Measurements from ENCODE around the gene CFP.
A peak's percentile ranks its signal among the peaks of the same experiment; 100 is the strongest.
"Not testable (repeated sequence)": the region's sequence is repeated elsewhere in the genome, so short reads cannot be mapped to it uniquely, and the experiment has no call there.

CFP gene

GRCh38 chrX:47629419-47630200 lies at the start of gene CFP:
TSS of gene CFP (minus strand) at chrX:47629930. CDS start at chrX:47629844, 86 bp downstream.
- DNase-seq (ENCODE audit: extremely low read depth in 1 of 2, low read depth in 1 of 2), result no peak

DNA sequence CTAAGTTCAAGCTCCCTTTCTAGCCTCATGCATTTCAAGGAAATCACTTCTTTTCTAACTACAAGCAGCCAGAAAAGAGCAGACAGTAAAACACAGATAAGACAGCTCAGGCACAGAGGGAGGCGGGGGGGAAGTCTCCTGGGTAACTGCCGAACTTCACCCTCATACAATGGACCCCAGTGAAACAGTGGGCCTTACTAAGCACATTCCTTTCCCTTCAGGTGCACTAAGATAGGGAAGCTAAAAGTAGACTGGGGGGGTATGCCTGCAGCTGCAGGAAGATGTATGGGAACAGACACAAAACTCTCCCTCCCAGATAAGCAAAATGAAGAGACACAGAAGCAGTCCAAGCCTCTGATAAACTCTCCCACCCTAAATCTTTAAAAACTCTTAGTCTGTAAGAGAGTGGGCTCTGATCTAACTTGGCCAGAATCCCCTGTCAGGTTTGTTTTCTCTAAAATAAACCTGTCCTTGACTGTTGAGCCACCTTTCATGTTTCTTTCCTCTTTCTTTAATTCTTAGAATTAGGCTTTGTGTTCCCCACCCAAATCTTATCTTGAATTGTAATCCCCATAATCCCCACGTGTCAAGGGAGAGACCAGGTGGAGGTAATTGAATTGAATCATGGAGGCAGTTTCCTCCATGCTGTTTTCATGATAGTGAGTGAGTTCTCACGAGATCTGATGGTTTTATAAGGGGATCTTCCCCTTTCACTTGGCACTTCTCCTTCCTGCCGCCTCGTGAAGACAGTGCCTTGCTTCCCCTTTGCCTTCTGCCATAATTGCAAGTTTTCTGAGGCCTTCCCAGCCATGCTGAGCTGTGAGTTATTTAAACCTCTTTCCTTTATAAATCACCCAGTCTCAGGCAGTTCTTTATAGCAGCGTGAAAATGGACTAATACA lies 46.5 kb upstream of the CFP start:
- not testable (repeated sequence) for DNase-seq (ENCODE audit: extremely low read depth in 1 of 2, low read depth in 1 of 2)

DNA sequence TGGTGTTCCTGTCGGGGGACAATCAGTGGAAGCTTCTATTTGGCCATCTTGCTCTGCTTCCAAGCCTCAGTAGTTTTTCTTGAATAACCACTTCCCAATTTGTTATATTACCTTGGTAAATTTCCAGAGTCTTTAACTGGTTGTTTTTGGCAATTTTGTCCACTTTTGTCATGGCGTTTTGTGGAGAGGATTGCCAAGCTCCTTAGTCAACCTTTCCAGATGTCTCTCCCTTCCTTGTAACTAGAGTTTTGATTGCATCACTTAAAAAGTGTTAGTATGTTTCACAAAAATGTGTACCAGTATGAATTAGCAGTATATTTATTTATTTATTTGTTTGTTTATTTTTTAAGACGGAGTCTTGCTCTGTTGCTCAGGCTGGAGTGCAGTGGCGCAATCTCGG lies 45.0 kb upstream of the CFP start:
- DNase-seq (ENCODE audit: extremely low read depth in 1 of 2, low read depth in 1 of 2), result no peak

- not testable (repeated sequence) for DNase-seq (ENCODE audit: extremely low read depth in 1 of 2, low read depth in 1 of 2)
These were observed 36.1 kb upstream of the CFP start for GRCh38 chrX:47665797-47666196.

DNA sequence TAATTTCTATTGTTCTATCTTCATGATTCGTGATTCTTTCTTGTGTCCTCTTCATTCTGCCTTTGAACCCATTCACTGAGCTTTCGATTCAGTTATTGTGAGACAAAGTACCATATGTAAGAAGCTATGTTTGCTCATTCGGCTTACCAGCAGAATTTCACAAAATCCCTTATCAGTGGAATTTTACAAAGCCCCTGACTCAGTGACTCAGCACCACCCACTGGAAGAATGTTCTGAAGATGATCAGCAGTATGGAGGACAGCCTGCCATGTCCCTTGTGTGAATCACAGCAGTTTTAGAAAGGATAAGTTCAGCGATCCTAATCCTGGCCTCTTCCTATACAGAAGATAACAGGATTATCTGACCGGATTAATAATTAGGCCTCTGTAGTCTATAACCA lies 35.0 kb upstream of the CFP start:
- no peak for DNase-seq (ENCODE audit: extremely low read depth in 1 of 2, low read depth in 1 of 2)

- DNase-seq (ENCODE audit: extremely low read depth in 1 of 2, low read depth in 1 of 2), result peak in 1 of 2 donors; percentile 57
These were observed 32.5 kb upstream of the CFP start for GRCh38 chrX:47662144-47662657.

DNA sequence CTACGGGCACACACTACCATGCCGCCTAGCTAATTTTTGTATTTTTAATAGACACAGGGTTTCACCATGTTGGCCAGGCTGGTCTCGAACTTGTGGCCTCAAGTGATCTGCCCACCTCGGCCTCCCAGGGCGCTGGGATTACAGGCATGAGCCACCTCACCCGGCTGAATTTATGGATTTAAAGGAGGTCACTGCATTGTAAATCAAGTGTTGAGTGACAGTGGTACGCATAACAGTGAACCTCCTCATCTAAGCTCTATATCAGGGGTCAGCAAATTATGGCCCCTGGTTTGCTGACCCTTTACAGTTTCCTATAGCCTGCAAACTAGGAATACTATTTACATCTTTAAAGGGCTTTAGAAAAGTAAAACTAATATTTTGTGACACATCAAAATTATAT lies 31.8 kb upstream of the CFP start:
- no peak for DNase-seq (ENCODE audit: extremely low read depth in 1 of 2, low read depth in 1 of 2)

DNA sequence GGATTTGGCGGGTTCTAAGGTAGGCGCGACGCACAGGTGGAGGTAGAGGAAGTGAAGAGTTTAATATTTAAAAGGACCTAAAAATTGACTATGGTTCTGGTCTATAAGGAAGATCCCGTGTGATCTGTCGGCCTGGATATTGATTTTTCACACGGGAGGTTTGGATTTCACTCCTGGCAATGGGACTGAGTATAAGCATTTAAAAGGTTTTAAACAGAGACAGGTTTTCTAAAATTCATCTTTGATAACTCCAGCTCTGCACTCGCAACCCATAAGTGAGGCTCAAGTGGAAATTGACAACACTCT lies 29.6 kb upstream of the CFP start:
- DNase-seq (ENCODE audit: extremely low read depth in 1 of 2, low read depth in 1 of 2), result no peak

DNA sequence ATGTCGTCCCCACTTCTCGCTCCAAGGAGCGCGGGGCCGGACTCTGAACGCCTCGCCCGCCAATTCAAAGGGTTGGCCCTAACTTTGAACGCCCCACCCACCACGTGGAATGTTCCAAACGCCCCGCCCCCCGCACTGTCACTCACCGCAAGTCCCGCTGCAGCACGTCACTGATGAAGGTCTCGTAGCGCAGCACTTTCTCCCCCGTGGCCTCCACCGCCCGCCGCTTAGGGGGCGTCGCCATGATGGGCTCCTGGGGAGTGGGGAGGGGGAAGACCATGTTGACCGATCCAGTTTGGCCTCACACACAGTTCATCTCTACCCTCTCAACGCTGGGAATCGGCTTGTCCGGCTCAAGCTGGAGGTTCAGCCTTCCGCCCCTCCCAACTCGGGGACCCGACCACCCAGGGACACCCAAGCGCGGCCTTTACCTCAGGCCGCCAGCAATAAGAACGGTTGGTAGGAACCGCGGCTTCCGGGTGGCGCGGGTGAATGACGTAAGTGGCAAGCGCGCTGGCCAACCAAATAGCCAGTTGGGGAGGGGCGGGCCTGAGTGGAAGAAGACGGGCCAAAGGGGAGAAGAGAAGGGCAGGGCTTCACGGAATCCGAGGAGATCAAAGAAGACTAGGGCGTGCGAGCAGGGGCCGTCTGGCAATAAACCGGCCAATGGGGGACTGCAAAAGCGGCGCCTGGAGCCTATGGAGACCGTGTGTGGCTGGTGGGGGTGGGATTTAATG lies 29.1 kb upstream of the CFP start, which contains the start of gene UXT:
TSS of gene UXT (minus strand) at position 497 of the 737 bp plus-strand sequence. CDS start at position 244, 253 bp downstream.
- DNase-seq (ENCODE audit: extremely low read depth in 1 of 2, low read depth in 1 of 2), result peak; percentile 80 to 91

- no peak for DNase-seq (ENCODE audit: extremely low read depth in 1 of 2, low read depth in 1 of 2)
These were observed 28.6 kb upstream of the CFP start for GRCh38 chrX:47658301-47658683.

- no peak for DNase-seq (ENCODE audit: extremely low read depth in 1 of 2, low read depth in 1 of 2)
These were observed 21.5 kb upstream of the CFP start for GRCh38 chrX:47651043-47651905.

GRCh38 chrX:47650164-47651042 lies 20.7 kb upstream of the CFP start, which contains the start of gene ELK1:
TSS of gene ELK1 (minus strand) at chrX:47650563. CDS start at chrX:47641441, 9,122 bp downstream.
- DNase-seq (ENCODE audit: extremely low read depth in 1 of 2, low read depth in 1 of 2), result peak; percentile 73 to 87

GRCh38 chrX:47649781-47650163 lies 20.0 kb upstream of the CFP start:
- no peak for DNase-seq (ENCODE audit: extremely low read depth in 1 of 2, low read depth in 1 of 2)

GRCh38 chrX:47649271-47649670 lies 19.5 kb upstream of the CFP start:
- no peak for DNase-seq (ENCODE audit: extremely low read depth in 1 of 2, low read depth in 1 of 2)

- DNase-seq (ENCODE audit: extremely low read depth in 1 of 2, low read depth in 1 of 2), result no peak
These were observed 18.6 kb upstream of the CFP start for GRCh38 chrX:47648376-47648775.

- no peak for DNase-seq (ENCODE audit: extremely low read depth in 1 of 2, low read depth in 1 of 2)
These were observed 16.9 kb upstream of the CFP start for GRCh38 chrX:47646636-47647035.

GRCh38 chrX:47645530-47645929 lies 15.8 kb upstream of the CFP start:
- no peak for DNase-seq (ENCODE audit: extremely low read depth in 1 of 2, low read depth in 1 of 2)

GRCh38 chrX:47644557-47645091 lies 14.9 kb upstream of the CFP start:
- no peak for DNase-seq (ENCODE audit: extremely low read depth in 1 of 2, low read depth in 1 of 2)

DNA sequence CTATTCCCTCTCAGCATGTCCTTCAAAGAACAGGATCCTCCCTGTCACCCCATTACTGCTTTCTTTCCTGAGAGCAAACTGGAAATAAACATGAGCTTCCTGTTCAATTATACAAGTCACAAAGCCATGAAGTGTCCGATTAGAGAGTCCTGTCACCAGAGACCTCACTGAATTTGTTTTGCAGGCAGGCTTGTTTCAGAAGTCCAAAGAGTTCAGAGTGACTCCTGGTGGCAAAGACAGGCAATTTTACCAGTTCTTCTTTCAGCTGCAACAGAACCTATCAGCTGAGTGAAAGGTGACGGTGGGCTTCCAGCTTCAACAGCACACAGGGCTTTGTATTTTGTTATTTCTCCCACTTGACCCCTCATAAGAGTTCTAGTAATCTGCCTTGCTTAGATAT lies 14.2 kb upstream of the CFP start:
- DNase-seq (ENCODE audit: extremely low read depth in 1 of 2, low read depth in 1 of 2), result no peak
